ENCODE results near the gene PLEKHJ1. TPM values are rescaled to one million over a fixed set of nuclear protein-coding genes. Genes with fewer than 3 reads are reported as not detected.

The PLEKHJ1 gene
- total and polyA plus RNA-seq, 9 of the 15 experiments (the other 6 are each of a cell fraction or from before 2014, with no cell fraction given), result 1.5 to 188 (median 63.9) TPM

- peak; percentile 92 for TF ChIP-seq PHF8 (IDR thresholded peaks at IDR 0.05; ENCODE audit: borderline replicate concordance, low read length)
- TF ChIP-seq PHF21A (IDR thresholded peaks at IDR 0.05; ENCODE audit: borderline replicate concordance, low read depth), result no peak
- TF ChIP-seq PPARD (CRISPR knock-in tag; IDR thresholded peaks at IDR 0.05), result no peak
- TF ChIP-seq ZZZ3 (IDR thresholded peaks at IDR 0.05), result no peak
- TF ChIP-seq KDM1A (IDR thresholded peaks at IDR 0.05), result no peak
- TF ChIP-seq FOXJ3 (CRISPR knock-in tag; IDR thresholded peaks at IDR 0.05), result no peak
- TF ChIP-seq ATF2 (CRISPR knock-in tag; IDR thresholded peaks at IDR 0.05), result no peak
- TF ChIP-seq ZNF695 (CRISPR knock-in tag; IDR thresholded peaks at IDR 0.05), result no peak
- no peak for TF ChIP-seq SIRT6 (IDR thresholded peaks at IDR 0.05; ENCODE audit: low read depth, low read length)
- no peak for TF ChIP-seq SIX5 (IDR thresholded peaks at IDR 0.05; ENCODE audit: borderline replicate concordance in 1 of 2, insufficient read depth in 1 of 2, low read depth in 1 of 2, low read length in 2 of 2)
- peak in 1 of 2 experiments; percentile 13; a peak in 1 of 4 replicates for TF ChIP-seq SRF (CRISPR knock-in tag; IDR thresholded peaks at IDR 0.05)
- no peak for TF ChIP-seq NFRKB (IDR thresholded peaks at IDR 0.05; ENCODE audit: low read depth)
- no peak for TF ChIP-seq TEAD2 (tag; IDR thresholded peaks at IDR 0.05)
- peak; percentile 45; the same call in 1 of the 2 replicates for TF ChIP-seq SIN3B (IDR thresholded peaks at IDR 0.05; ENCODE audit: low read depth)
- TF ChIP-seq MCM3 (IDR thresholded peaks at IDR 0.05), result no peak
- TF ChIP-seq GABPB1 (CRISPR knock-in tag; IDR thresholded peaks at IDR 0.05), result peak; percentile 45; the same call in 1 of the 2 replicates
- TF ChIP-seq SMAD3 (CRISPR knock-in tag; conservative IDR thresholded peaks at IDR 0.05), result no peak
- TF ChIP-seq CREBBP (IDR thresholded peaks at IDR 0.05; ENCODE audit: low read depth, low read length), result no peak
- TF ChIP-seq HMGXB4 (CRISPR knock-in tag; IDR thresholded peaks at IDR 0.05), result no peak; the same call in 1 of the 2 replicates
- no peak; the same call in 1 of the 2 replicates for TF ChIP-seq MED1 (CRISPR knock-in tag; IDR thresholded peaks at IDR 0.05; ENCODE audit: borderline replicate concordance)
- TF ChIP-seq ZNF436 (CRISPR knock-in tag; IDR thresholded peaks at IDR 0.05), result no peak
- no peak for TF ChIP-seq DIDO1 (tag; IDR thresholded peaks at IDR 0.05; ENCODE audit: low read depth)
- peak; percentile 96 for TF ChIP-seq GTF2A2 (tag; IDR thresholded peaks at IDR 0.05)
- TF ChIP-seq ILK (tag; IDR thresholded peaks at IDR 0.05; ENCODE audit: borderline replicate concordance, low read depth), result no peak
- TF ChIP-seq BRD4 (IDR thresholded peaks at IDR 0.05), result peak; percentile 68; the same call in 1 of the 2 replicates
- peak; percentile 87 for TF ChIP-seq RBBP5 (IDR thresholded peaks at IDR 0.05; ENCODE audit: borderline replicate concordance, insufficient read depth, low read length, poor library complexity, severe bottlenecking)
- no peak for TF ChIP-seq NCOA1 (IDR thresholded peaks at IDR 0.05; ENCODE audit: low read depth)
- peak; percentile 100 for TF ChIP-seq POLR2A (conservative IDR thresholded peaks at IDR 0.05)
Measured at GRCh38 chr19:2269244-2270156, 33.4 kb upstream of the PLEKHJ1 start (continued).

Measured in K562 (cell line).